Measurements from ENCODE around the gene APOBEC3B. TPM values are rescaled to one million over a fixed set of nuclear protein-coding genes. Genes with fewer than 3 reads are reported as not detected.

Gene APOBEC3B
- total RNA-seq, 1 donor from 2014 or later: not detected

GRCh38 chr22:38949889-38950405 lies 32.2 kb upstream of the APOBEC3B start:
- Mint-ChIP-seq H3K9me3 (no peaks in the 10 kb centered on the region), H3K27me3 (ENCODE audit: insufficient read depth, low read depth) (peaks cover 11% of the 10 kb centered on the region), H3K27ac (peak overlapping the region; percentile 21), H3K4me1 (peaks cover 14% of the 10 kb centered on the region), H3K4me3 (no peak overlapping the region), H3K36me3 (no peaks in the 10 kb centered on the region)
- H2AFZ ChIP-seq (replicated peaks): no peak overlapping the region
- no peaks in the 10 kb centered on the region for H3K9me3 ChIP-seq (ENCODE audit: low read depth)
- H3K4me2 ChIP-seq: no peak overlapping the region
- H3K36me3 ChIP-seq: no peaks in the 10 kb centered on the region
- no peak overlapping the region for H3K27ac ChIP-seq
- peaks cover 14% of the 10 kb centered on the region for H3K4me1 ChIP-seq
- peak; percentile 10 for DNase-seq (ENCODE audit: low spot score)
- no peaks in the 10 kb centered on the region for H3K27me3 ChIP-seq
- H3K79me2 ChIP-seq (ENCODE audit: low read depth): no peaks in the 10 kb centered on the region
- H3K9ac ChIP-seq: no peak overlapping the region
- TF ChIP-seq EZH2 (IDR thresholded peaks at IDR 0.05): no peak
- no peak for TF ChIP-seq CTCF (IDR thresholded peaks at IDR 0.05)
- no peak for TF ChIP-seq EZH2phosphoT487 (IDR thresholded peaks at IDR 0.05)
- H4K20me1 ChIP-seq (ENCODE audit: low read depth): no peaks in the 10 kb centered on the region
- H3F3A ChIP-seq (ENCODE audit: low read depth): peaks cover 14% of the 10 kb centered on the region
- H3K4me3 ChIP-seq: no peak overlapping the region

GRCh38 chr22:38950527-38951295 lies 31.4 kb upstream of the APOBEC3B start:
- Mint-ChIP-seq H3K27ac (no peak overlapping the region), H3K4me1 (peaks cover 16% of the 10 kb centered on the region), H3K4me3 (no peak overlapping the region), H3K9me3 (no peaks in the 10 kb centered on the region), H3K27me3 (ENCODE audit: insufficient read depth, low read depth) (peaks cover 9% of the 10 kb centered on the region), H3K36me3 (no peaks in the 10 kb centered on the region)
- Histone ChIP-seq H3K9me3 (ENCODE audit: low read depth) (no peaks in the 10 kb centered on the region), H3K79me2 (ENCODE audit: low read depth) (no peaks in the 10 kb centered on the region), H3K27ac (no peak overlapping the region), H3K4me2 (no peak overlapping the region), H3K27me3 (no peaks in the 10 kb centered on the region), H3K9ac (no peak overlapping the region), H3K4me1 (peaks cover 14% of the 10 kb centered on the region), H3K36me3 (no peaks in the 10 kb centered on the region), H3K4me3 (no peak overlapping the region), H3F3A (ENCODE audit: low read depth) (peaks cover 14% of the 10 kb centered on the region), H2AFZ (replicated peaks) (no peak overlapping the region), H4K20me1 (ENCODE audit: low read depth) (no peaks in the 10 kb centered on the region)
- TF ChIP-seq EZH2 (IDR thresholded peaks at IDR 0.05) (no peak), CTCF (IDR thresholded peaks at IDR 0.05) (no peak), EZH2phosphoT487 (IDR thresholded peaks at IDR 0.05) (no peak)
- no peak for DNase-seq (ENCODE audit: low spot score)

GRCh38 chr22:38951734-38952133 lies 30.4 kb upstream of the APOBEC3B start:
- no peaks in the 10 kb centered on the region for H3K27me3 ChIP-seq

More at GRCh38 chr22:38951734-38952133, 30.4 kb upstream of the APOBEC3B start:
- TF ChIP-seq EZH2phosphoT487 (IDR thresholded peaks at IDR 0.05) (no peak), CTCF (IDR thresholded peaks at IDR 0.05) (no peak), EZH2 (IDR thresholded peaks at IDR 0.05) (no peak)
- no peaks in the 10 kb centered on the region for H3K79me2 ChIP-seq (ENCODE audit: low read depth)
- H3K36me3 ChIP-seq: no peaks in the 10 kb centered on the region
- H3K9me3 Mint-ChIP-seq: no peaks in the 10 kb centered on the region
- H3K9me3 ChIP-seq (ENCODE audit: low read depth): no peaks in the 10 kb centered on the region
- H3K27me3 Mint-ChIP-seq (ENCODE audit: insufficient read depth, low read depth): peaks cover 5% of the 10 kb centered on the region
- no peak overlapping the region for H3K27ac ChIP-seq
- H2AFZ ChIP-seq (replicated peaks): no peak overlapping the region
- peaks cover 10% of the 10 kb centered on the region for H3K4me1 ChIP-seq
- no peak overlapping the region for H3K4me3 ChIP-seq
- H3K4me2 ChIP-seq: no peak overlapping the region
- peaks cover 9% of the 10 kb centered on the region for H3F3A ChIP-seq (ENCODE audit: low read depth)
- no peaks in the 10 kb centered on the region for H3K36me3 Mint-ChIP-seq
- H3K9ac ChIP-seq: no peak overlapping the region
- H3K4me1 Mint-ChIP-seq: peaks cover 11% of the 10 kb centered on the region
- H3K4me3 Mint-ChIP-seq: no peak overlapping the region
- no peak overlapping the region for H3K27ac Mint-ChIP-seq
- H4K20me1 ChIP-seq (ENCODE audit: low read depth): no peaks in the 10 kb centered on the region
- DNase-seq (ENCODE audit: low spot score): no peak
